ENCODE measurements around the gene SF3A1.

SF3A1 gene

DNA sequence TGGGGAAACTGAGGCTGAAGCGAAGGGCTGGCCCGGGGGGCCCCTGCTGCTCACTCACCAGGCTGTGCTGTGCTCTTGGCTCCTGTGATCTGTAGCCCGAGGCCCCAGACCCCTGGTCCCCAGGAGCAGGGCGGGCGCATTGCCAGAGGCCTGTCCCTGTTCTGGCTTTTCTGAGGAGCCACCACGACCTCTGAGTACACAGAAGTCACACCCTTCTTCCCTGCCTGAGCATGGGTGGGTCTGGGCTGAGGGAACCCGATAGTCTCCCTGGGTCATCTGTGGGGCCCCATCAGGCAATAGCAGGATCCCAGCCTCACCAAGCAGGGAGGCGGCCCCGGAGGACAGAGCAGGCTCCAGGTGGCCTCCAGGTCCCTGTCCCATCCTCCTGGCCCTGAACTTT is 72.5 kb downstream of the SF3A1 start:
- no peak overlapping the region for H2AFZ ChIP-seq (ENCODE audit: low read length)
- no peak overlapping the region for H3K4ac ChIP-seq (ENCODE audit: low read length)
- H3K27me3 ChIP-seq (ENCODE audit: control insufficient read depth in 3 of 3, insufficient read depth in 3 of 3, low read depth in 1 of 3, low read length in 3 of 3): peaks cover 0 to 6% (median 0%) of the 10 kb centered on the region in 3 experiments
- no peak overlapping the region for H3K4me2 ChIP-seq (ENCODE audit: insufficient read depth, low read length, poor library complexity, severe bottlenecking)
- H4K8ac ChIP-seq (ENCODE audit: low read depth, low read length): no peak overlapping the region
- DNase-seq (ENCODE audit: low spot score): no peak
- no peaks in the 10 kb centered on the region for H3K9me3 ChIP-seq (replicated peaks in 1 of 2; ENCODE audit: control insufficient read depth in 2 of 2, insufficient read depth in 1 of 2, low read depth in 1 of 2, low read length in 2 of 2)
- H3K36me3 ChIP-seq (replicated peaks in 1 of 2; ENCODE audit: control insufficient read depth in 2 of 2, insufficient read depth in 2 of 2, low read length in 2 of 2): no peaks in the 10 kb centered on the region
- no peak overlapping the region for H3K23ac ChIP-seq (ENCODE audit: low read depth, low read length, poor library complexity)
- no peak overlapping the region for H3K9ac ChIP-seq (ENCODE audit: low read depth, low read length, poor library complexity)
- no peaks in the 10 kb centered on the region for H3K79me1 ChIP-seq (ENCODE audit: low read depth, low read length)
- WGBS, 2 donors (ENCODE audit: extremely low coverage in 2 of 2, insufficient read length in 2 of 2, insufficient replicate concordance in 1 of 2): no CpG with 5 or more reads among the region's 9 CpGs
- H3K14ac ChIP-seq (ENCODE audit: low read length): no peak overlapping the region
- no peak overlapping the region for H2BK120ac ChIP-seq (ENCODE audit: low read depth, low read length)
- no peak overlapping the region for H2BK15ac ChIP-seq (ENCODE audit: low read length)
- peak overlapping the region; percentile 51 for H3K18ac ChIP-seq (ENCODE audit: low read length)
- H2AK5ac ChIP-seq (ENCODE audit: low read depth, low read length): peak overlapping the region; percentile 29
- H2BK5ac ChIP-seq (ENCODE audit: low read length): peak overlapping the region; percentile 31
- no peak overlapping the region for H3K4me3 ChIP-seq (ENCODE audit: low read length in 2 of 2)
- no peak overlapping the region for H2BK12ac ChIP-seq (ENCODE audit: low read length)
- H3K4me1 ChIP-seq (ENCODE audit: control insufficient read depth in 2 of 2, insufficient read depth in 1 of 2, low read depth in 1 of 2, low read length in 2 of 2): peaks cover 6 to 8% of the 10 kb centered on the region in 2 donors
- H3K27ac ChIP-seq (replicated peaks; ENCODE audit: low read length): no peak overlapping the region
- H4K91ac ChIP-seq (ENCODE audit: low read depth, low read length, poor library complexity): no peak overlapping the region

DNA sequence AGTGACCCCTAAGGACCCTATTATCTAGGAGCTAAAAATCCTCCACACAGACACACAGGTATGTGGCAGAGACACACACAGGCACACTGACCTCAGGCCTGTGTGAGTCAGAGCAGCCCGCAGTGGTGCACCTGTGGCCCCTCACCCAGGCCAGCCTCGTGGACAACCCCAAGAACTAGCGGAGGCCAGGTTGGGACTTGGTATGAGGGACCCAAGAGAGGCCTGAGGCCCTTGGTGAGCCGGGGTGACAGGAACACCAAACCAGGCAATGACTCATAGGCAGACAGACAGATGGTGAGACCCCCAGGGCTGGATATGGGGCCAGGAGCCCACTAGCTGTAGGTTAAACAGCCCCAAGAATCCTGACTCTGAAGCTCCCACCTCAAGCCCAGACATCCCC is 73.4 kb downstream of the SF3A1 start:
- Histone ChIP-seq H2AFZ (ENCODE audit: low read length) (no peak overlapping the region), H3K18ac (ENCODE audit: low read length) (no peak overlapping the region), H3K4me3 (ENCODE audit: low read length in 2 of 2) (no peak overlapping the region), H2BK15ac (ENCODE audit: low read length) (peak overlapping the region; percentile 32), H3K4me2 (ENCODE audit: insufficient read depth, low read length, poor library complexity, severe bottlenecking) (no peak overlapping the region), H2BK120ac (ENCODE audit: low read depth, low read length) (no peak overlapping the region), H3K9ac (ENCODE audit: low read depth, low read length, poor library complexity) (no peak overlapping the region), H3K27me3 (ENCODE audit: control insufficient read depth in 3 of 3, insufficient read depth in 3 of 3, low read depth in 1 of 3, low read length in 3 of 3) (peaks cover 0 to under 1% (median 0%) of the 10 kb centered on the region in 3 experiments), H4K8ac (ENCODE audit: low read depth, low read length) (no peak overlapping the region), H3K4ac (ENCODE audit: low read length) (no peak overlapping the region), H4K91ac (ENCODE audit: low read depth, low read length, poor library complexity) (no peak overlapping the region), H3K9me3 (replicated peaks in 1 of 2; ENCODE audit: control insufficient read depth in 2 of 2, insufficient read depth in 1 of 2, low read depth in 1 of 2, low read length in 2 of 2) (no peaks in the 10 kb centered on the region), H2AK5ac (ENCODE audit: low read depth, low read length) (peak overlapping the region; percentile 78), H2BK12ac (ENCODE audit: low read length) (no peak overlapping the region), H3K27ac (replicated peaks; ENCODE audit: low read length) (no peak overlapping the region), H3K14ac (ENCODE audit: low read length) (no peak overlapping the region), H3K36me3 (replicated peaks in 1 of 2; ENCODE audit: control insufficient read depth in 2 of 2, insufficient read depth in 2 of 2, low read length in 2 of 2) (no peaks in the 10 kb centered on the region), H3K23ac (ENCODE audit: low read depth, low read length, poor library complexity) (peak overlapping the region; percentile 49), H3K79me1 (ENCODE audit: low read depth, low read length) (no peaks in the 10 kb centered on the region), H2BK5ac (ENCODE audit: low read length) (no peak overlapping the region), H3K4me1 (ENCODE audit: control insufficient read depth in 2 of 2, insufficient read depth in 1 of 2, low read depth in 1 of 2, low read length in 2 of 2) (peaks cover 3 to 5% of the 10 kb centered on the region in 2 donors)
- DNase-seq (ENCODE audit: low spot score): no peak
- no CpG with 5 or more reads among the region's 4 CpGs for WGBS, 2 donors (ENCODE audit: extremely low coverage in 2 of 2, insufficient read length in 2 of 2, insufficient replicate concordance in 1 of 2)

DNA sequence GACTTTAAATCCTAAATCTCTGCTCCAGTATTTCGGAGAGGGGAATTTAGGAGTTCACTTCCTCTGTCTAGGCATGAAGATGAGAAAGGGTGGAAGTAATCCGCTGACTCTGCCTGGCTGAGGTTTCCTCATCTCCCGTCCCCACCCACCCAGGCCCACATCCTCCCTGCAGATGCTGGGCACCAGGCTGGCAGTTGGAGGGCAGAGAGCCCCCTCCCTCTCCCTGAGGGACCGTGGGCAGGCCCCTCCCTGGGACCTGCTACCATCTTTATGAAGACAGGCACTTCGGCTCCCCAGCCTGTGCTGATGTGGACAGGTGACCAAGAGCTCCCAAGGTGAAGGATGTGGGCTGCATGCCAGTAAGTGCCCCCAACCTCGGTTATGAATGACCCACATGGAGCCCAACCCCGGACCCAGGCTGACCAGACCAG is 74.1 kb downstream of the SF3A1 start:
- Histone ChIP-seq H2BK12ac (ENCODE audit: low read length) (no peak overlapping the region), H3K27me3 (ENCODE audit: control insufficient read depth in 3 of 3, insufficient read depth in 3 of 3, low read depth in 1 of 3, low read length in 3 of 3) (peaks cover 0 to 1% (median 0%) of the 10 kb centered on the region in 3 experiments), H2BK120ac (ENCODE audit: low read depth, low read length) (no peak overlapping the region), H2BK15ac (ENCODE audit: low read length) (no peak overlapping the region), H4K8ac (ENCODE audit: low read depth, low read length) (no peak overlapping the region), H3K79me1 (ENCODE audit: low read depth, low read length) (peaks cover 2% of the 10 kb centered on the region), H3K4me2 (ENCODE audit: insufficient read depth, low read length, poor library complexity, severe bottlenecking) (no peak overlapping the region), H3K9me3 (replicated peaks in 1 of 2; ENCODE audit: control insufficient read depth in 2 of 2, insufficient read depth in 1 of 2, low read depth in 1 of 2, low read length in 2 of 2) (no peaks in the 10 kb centered on the region), H3K9ac (ENCODE audit: low read depth, low read length, poor library complexity) (no peak overlapping the region), H4K91ac (ENCODE audit: low read depth, low read length, poor library complexity) (no peak overlapping the region), H2AFZ (ENCODE audit: low read length) (no peak overlapping the region), H3K36me3 (replicated peaks in 1 of 2; ENCODE audit: control insufficient read depth in 2 of 2, insufficient read depth in 2 of 2, low read length in 2 of 2) (no peaks in the 10 kb centered on the region), H3K14ac (ENCODE audit: low read length) (peak overlapping the region; percentile 40), H3K4ac (ENCODE audit: low read length) (no peak overlapping the region), H3K4me3 (ENCODE audit: low read length in 2 of 2) (no peak overlapping the region), H3K23ac (ENCODE audit: low read depth, low read length, poor library complexity) (no peak overlapping the region), H3K4me1 (ENCODE audit: control insufficient read depth in 2 of 2, insufficient read depth in 1 of 2, low read depth in 1 of 2, low read length in 2 of 2) (peaks cover 5 to 8% of the 10 kb centered on the region in 2 donors), H2BK5ac (ENCODE audit: low read length) (no peak overlapping the region), H3K27ac (replicated peaks; ENCODE audit: low read length) (no peak overlapping the region), H2AK5ac (ENCODE audit: low read depth, low read length) (no peak overlapping the region), H3K18ac (ENCODE audit: low read length) (no peak overlapping the region)
- no peak for DNase-seq (ENCODE audit: low spot score)
- no CpG with 5 or more reads among the region's 7 CpGs for WGBS, 2 donors (ENCODE audit: extremely low coverage in 2 of 2, insufficient read length in 2 of 2, insufficient replicate concordance in 1 of 2)

Data from neuronal stem cell (in vitro differentiated cells).